DMS153 treated with DMSO at 0.1 percent for 48 hours (cell line): ENCODE data around the gene ZNF668.

ENCODE experiments used
- DNase-seq: peaks from one replicate; lab custom pipeline; 2025; ENCODE audit not compliant: unreplicated experiment; lab: John Stamatoyannopoulos, UW

Gene ZNF668

DNA sequence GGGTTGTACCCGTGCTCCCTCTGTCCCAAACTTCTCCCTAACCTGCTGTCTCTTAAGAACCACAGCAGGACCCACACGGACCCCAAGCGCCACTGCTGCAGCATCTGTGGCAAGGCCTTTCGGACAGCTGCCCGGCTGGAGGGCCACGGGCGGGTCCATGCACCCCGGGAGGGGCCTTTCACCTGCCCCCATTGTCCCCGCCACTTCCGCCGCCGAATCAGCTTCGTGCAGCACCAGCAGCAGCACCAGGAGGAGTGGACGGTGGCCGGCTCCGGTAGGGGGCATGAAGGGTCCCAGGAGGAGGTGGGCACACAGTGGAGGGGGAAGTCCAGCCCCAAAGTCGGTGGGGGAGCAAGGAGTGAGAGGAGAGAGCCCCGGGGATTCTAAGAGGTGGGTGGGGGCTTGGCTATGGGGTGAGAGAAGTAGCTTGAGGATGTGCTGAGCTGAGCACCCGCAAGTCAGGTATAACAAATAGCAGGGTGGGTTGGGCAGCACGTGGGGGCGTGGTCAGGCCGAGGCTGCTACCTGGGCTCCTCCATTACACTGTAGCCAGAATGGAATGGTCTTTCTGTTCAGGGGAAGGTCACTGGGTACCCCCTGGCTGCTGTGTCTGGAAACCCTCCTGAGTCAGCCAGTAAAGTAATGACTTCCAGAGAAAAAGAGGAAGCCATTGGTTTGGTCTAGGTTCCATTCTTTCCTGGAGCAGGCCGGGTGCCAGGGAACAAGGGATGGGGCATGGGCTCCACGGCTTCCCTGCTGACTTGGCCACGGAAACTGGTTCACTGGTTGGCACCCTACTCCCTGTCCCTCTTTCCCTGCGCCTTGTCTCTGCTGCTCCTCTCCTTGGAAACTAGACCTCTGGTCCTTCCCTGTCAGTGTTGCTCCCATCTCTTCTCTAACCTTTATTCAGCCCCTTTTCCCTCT lies 7.7 kb upstream of the ZNF668 start:
- no peak for DNase-seq

DNA sequence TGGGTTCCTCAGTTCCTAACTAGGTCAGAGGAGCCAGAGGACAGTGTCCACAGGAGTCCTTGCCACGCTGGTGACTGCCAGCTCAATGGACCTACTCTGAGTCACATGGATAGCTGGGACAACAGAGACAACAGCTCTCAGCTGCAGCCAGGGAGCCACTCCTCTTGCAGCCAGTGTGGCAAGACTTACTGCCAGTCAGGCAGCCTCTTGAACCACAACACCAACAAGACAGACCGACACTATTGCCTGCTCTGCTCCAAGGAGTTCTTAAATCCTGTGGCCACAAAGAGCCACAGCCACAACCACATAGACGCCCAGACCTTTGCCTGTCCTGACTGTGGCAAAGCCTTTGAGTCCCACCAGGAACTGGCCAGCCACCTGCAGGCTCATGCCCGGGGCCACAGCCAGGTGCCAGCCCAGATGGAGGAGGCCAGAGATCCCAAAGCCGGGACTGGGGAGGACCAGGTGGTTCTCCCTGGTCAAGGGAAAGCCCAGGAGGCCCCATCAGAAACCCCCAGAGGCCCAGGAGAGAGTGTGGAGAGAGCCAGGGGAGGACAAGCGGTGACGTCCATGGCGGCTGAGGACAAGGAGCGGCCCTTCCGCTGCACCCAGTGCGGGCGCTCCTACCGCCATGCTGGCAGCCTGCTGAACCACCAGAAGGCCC lies 6.8 kb upstream of the ZNF668 start:
- DNase-seq = no peak

DNA sequence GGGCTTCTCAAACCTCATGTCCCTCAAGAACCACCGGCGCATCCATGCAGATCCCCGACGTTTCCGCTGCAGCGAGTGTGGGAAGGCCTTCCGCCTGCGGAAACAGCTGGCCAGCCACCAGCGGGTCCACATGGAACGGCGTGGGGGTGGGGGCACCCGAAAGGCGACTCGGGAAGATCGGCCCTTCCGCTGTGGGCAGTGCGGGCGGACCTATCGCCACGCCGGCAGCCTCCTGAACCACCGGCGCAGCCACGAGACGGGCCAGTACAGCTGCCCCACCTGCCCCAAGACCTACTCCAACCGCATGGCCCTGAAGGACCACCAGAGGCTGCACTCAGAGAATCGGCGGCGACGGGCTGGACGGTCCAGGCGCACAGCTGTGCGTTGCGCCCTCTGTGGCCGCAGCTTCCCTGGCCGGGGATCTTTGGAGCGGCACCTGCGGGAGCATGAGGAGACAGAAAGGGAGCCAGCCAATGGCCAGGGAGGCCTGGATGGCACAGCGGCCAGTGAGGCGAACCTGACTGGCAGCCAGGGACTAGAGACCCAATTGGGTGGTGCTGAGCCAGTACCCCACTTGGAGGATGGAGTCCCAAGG lies 6.1 kb upstream of the ZNF668 start:
- DNase-seq = no peak

DNA sequence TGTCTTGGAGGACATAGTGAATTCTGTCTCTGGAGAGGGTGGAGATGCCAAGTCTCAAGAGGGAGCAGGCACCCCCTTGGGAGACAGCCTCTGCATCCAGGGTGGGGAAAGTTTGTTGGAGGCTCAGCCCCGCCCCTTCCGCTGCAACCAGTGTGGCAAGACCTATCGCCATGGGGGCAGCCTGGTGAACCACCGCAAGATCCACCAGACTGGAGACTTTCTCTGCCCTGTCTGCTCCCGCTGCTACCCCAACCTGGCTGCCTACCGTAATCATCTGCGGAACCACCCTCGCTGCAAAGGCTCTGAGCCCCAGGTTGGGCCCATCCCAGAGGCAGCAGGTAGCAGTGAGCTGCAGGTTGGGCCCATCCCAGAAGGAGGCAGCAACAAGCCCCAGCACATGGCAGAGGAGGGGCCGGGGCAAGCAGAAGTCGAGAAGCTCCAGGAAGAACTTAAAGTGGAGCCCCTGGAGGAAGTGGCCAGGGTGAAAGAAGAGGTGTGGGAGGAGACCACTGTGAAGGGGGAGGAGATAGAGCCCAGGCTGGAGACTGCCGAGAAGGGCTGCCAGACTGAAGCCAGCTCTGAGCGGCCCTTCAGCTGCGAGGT lies 5.4 kb upstream of the ZNF668 start:
- no peak for DNase-seq

DNA sequence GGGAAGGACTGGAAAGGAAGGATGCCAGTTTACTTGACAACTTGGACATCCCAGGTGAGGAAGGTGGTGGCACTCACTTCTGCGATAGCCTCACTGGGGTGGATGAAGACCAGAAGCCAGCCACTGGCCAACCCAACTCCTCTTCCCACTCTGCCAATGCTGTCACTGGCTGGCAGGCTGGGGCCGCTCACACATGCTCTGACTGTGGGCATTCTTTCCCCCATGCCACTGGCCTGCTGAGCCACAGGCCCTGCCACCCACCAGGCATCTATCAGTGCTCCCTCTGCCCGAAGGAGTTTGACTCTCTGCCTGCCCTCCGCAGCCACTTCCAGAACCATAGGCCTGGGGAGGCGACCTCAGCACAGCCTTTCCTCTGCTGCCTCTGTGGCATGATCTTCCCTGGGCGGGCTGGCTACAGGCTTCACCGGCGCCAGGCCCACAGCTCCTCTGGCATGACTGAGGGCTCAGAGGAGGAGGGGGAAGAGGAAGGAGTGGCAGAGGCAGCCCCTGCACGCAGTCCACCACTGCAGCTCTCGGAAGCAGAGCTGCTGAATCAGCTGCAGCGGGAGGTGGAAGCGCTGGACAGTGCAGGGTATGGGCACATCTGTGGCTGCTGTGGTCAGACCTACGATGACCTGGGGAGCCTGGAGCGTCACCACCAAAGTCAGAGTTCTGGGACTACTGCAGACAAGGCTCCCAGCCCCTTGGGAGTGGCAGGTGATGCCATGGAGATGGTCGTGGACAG lies 4.7 kb upstream of the ZNF668 start:
- DNase-seq = no peak

DNA sequence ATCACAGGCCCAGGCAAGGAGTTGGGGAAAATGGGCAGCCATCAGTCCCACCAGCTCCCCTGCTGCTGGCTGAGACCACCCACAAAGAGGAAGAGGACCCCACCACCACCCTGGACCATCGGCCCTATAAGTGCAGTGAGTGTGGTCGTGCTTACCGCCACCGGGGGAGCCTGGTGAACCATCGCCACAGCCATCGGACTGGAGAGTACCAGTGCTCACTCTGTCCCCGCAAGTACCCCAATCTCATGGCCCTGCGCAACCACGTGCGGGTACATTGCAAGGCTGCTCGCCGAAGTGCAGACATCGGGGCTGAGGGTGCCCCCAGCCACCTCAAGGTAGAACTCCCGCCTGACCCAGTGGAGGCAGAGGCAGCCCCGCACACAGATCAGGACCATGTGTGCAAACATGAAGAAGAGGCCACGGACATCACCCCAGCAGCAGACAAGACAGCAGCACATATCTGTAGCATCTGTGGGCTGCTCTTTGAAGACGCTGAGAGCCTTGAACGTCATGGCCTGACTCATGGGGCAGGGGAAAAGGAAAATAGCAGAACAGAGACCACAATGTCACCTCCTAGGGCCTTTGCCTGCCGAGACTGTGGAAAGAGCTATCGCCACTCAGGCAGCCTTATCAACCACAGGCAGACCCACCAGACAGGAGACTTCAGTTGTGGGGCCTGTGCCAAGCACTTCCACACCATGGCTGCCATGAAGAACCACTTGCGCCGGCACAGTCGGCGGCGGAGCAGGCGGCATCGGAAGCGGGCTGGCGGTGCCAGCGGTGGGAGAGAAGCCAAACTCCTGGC lies 3.8 kb upstream of the ZNF668 start:
- no peak for DNase-seq

GRCh38 chr16:31077024-31077423 lies 3.0 kb upstream of the ZNF668 start:
- no peak for DNase-seq

GRCh38 chr16:31076319-31076718 lies 2.3 kb upstream of the ZNF668 start:
- DNase-seq = no peak

DNA sequence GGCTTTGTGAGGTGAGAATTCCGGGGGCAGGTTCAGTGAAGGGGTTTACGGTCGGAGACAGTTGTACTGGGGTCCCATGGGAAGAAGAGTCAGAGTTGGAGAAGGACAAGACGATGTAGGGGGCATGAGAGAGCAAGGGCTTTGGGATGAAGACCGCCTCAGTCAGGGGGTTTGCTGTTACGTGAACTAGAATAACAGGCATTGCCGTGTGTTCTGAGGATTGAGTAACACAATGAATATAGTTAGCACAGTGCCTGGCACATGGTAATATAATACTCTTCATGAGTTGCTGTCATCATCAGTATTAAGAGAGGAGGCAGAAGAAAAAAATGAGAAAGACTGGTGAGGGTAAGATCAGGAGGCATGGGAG lies 759 bp upstream of the ZNF668 start:
- DNase-seq = no peak

- DNase-seq = peak; percentile 63
Measured at GRCh38 chr16:31073142-31073969, 684 bp downstream of the ZNF668 start.

GRCh38 chr16:31072540-31073141 lies 1.4 kb downstream of the ZNF668 start:
- DNase-seq = no peak

DNA sequence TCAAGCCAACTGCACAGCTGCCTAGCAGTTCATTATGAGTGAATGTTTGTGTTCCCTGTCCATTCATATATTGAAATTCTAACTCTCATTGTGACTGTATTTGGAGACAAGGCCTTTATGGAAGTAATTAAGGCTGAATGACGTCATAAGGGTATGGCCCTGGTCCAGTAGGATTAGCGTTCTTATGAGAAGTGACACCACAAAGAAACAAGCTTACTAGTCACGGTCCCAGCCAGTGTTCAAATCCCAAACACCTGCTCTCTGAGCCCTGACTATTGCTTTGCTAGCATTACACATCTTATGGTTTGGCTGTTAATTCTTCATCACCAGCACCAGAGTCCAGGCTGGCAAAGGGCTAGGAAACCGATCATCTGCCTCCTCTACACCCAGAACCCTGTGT lies 2.2 kb downstream of the ZNF668 start:
- no peak for DNase-seq

DNA sequence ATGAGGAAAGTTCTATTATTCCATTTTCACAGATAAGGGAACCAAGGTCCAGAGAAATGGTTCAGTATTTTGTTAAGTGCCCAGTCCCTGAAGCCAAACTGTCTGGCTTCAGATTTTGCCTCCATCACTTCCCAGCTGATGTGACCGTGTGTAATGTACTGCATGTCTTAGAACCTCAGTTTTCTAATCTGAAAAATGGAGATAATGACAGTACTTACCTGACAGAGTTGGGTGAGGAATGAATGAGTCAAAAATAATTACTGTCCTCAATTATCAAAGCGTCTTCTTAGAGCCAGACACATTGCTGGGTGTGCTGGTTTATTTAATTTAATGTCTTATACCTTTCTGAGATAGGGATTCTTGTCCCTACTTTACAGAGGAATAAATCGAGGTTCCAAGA lies 6.7 kb downstream of the ZNF668 start:
- no peak for DNase-seq

DNA sequence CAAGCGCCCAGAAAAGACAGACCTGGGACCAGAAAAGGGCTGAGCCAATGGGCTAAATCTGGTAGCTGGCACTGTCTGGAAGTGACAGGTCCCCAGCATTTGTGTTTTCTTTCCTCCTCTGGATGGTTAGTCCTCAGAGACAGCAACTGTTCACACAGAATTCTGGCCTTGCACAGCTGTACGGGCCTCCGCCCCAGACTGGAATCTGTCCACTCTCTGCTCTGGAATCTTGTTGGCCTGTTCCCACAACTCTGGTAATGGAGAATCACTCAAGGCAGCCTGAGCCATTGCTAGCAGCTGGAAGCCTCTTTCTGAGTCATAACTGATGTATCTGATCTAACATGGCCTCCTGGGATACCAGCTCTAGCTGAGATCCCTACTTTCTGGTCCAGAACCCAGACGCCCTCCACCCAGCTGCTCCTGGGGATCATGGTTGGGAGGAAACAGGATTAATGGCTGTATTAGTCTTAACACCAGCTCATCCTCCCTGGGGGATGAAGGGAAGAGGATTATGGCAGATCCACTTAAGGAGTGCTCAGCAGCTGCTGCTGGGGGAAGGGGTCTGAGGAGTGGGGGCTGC lies 9.1 kb downstream of the ZNF668 start:
- no peak for DNase-seq

- DNase-seq = no peak
Measured at GRCh38 chr16:31063843-31064611, 10.0 kb downstream of the ZNF668 start.

DNA sequence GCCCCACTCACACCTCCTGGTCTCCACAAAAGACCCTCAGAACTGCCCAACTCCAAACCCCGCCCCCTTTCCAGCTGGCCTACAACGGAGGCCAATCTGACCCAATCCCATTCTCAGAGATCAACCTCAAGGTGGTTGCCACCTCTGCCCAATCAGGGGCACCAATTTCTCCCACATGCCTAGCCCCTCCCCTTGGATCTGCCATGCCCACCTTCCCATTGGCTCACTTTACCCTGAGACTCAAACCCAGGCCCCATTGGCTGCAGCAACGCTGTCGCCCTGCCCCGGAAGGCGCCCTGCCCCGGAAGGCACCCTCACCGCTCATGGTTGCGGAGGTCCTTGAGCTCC lies 10.6 kb downstream of the ZNF668 start:
- no peak for DNase-seq

- DNase-seq = no peak
Measured at GRCh38 chr16:31061813-31062440, 12.1 kb downstream of the ZNF668 start.
